GM12872 (cell line): Measurements from ENCODE around the gene NPM3.

Experiments
- CTCF ChIP-seq: IDR thresholded peaks from 3 replicates; pipeline ENCODE4 v1.5.1; 2011; ENCODE audit warnings: low read depth, mild to moderate bottlenecking, low read length, moderate library complexity; ENCODE audit not compliant: insufficient read depth

Gene NPM3

GRCh38 chr10:101766306-101766705, 16.9 kb downstream of the NPM3 start:
- no peak for TF ChIP-seq CTCF

GRCh38 chr10:101763141-101763846, 20.0 kb downstream of the NPM3 start:
- no peak for TF ChIP-seq CTCF

GRCh38 chr10:101762736-101763135, 20.5 kb downstream of the NPM3 start:
- no peak for TF ChIP-seq CTCF

- TF ChIP-seq CTCF: no peak
Observed at GRCh38 chr10:101761226-101761625, 22.0 kb downstream of the NPM3 start.

- no peak for TF ChIP-seq CTCF
Observed at GRCh38 chr10:101760510-101760909, 22.7 kb downstream of the NPM3 start.

GRCh38 chr10:101759309-101760247, 23.7 kb downstream of the NPM3 start:
- TF ChIP-seq CTCF: no peak

GRCh38 chr10:101758858-101759257, 24.4 kb downstream of the NPM3 start:
- no peak for TF ChIP-seq CTCF
